Measurements from ENCODE around the gene SIPA1L3. TPM values are rescaled to one million over a fixed set of nuclear protein-coding genes. Genes with fewer than 3 reads are reported as not detected.
A peak's percentile ranks its signal among the peaks of the same experiment; 100 is the strongest.

The SIPA1L3 gene
- total RNA-seq, 1 experiment from 2014 or later, result 125 TPM

- Histone ChIP-seq H3K9me3 (no peaks in the 10 kb centered on the region), H3K4me1 (peaks cover 51% of the 10 kb centered on the region), H3K27me3 (replicated peaks; ENCODE audit: control insufficient read depth, insufficient read depth, low read length) (no peaks in the 10 kb centered on the region), H3K4me3 (ENCODE audit: low read depth, low read length) (no peak overlapping the region), H3K36me3 (ENCODE audit: control insufficient read depth, insufficient read depth, low read length) (no peaks in the 10 kb centered on the region)
- intact Hi-C loops (cut with micrococcal nuclease; ENCODE audit: unreplicated experiment), result no loop called here
- CTCF ChIA-PET, result interaction anchor here (0.6 to 0.9 kb wide), 2 partner anchors 85 to 152 kb away, joined by 3 to 5 read pairs; partner anchors contain the start of gene CATSPERG
- Mint-ChIP-seq H3K4me1 (ENCODE audit: low read depth, unreplicated experiment) (peaks cover 29% of the 10 kb centered on the region), H3K9me3 (ENCODE audit: unreplicated experiment) (no peaks in the 10 kb centered on the region), H3K27me3 (ENCODE audit: insufficient read depth, unreplicated experiment) (no peaks in the 10 kb centered on the region), H3K4me3 (ENCODE audit: unreplicated experiment) (peak overlapping the region; percentile 42), H3K36me3 (ENCODE audit: insufficient read depth, unreplicated experiment) (peaks cover 6% of the 10 kb centered on the region), H3K27ac (ENCODE audit: unreplicated experiment) (peak overlapping the region; percentile 66)
- no peak for TF ChIP-seq CTCF (IDR thresholded peaks at IDR 0.05; ENCODE audit: insufficient read depth in 1 of 2, low read depth in 1 of 2, low read length in 1 of 2, severe bottlenecking in 1 of 2, unreplicated experiment in 1 of 2)
- DNase-seq, result no peak
- POLR2A ChIA-PET, result interaction anchor here (1.5 kb wide), 1 partner anchor 13 kb away, joined by 10 read pairs; the partner anchor contains the start of gene SPINT2
- BruUV-seq (replicated peaks), result no TSS peak
These were observed 343.4 kb downstream of the SIPA1L3 start for GRCh38 chr19:38250428-38250820.

GRCh38 chr19:38250821-38251563 is 344.0 kb downstream of the SIPA1L3 start:
- no peaks in the 10 kb centered on the region for H3K9me3 Mint-ChIP-seq (ENCODE audit: unreplicated experiment)
- DNase-seq, result peak; percentile 87 to 95
- H3K4me1 ChIP-seq, result peaks cover 54% of the 10 kb centered on the region
- no peak for TF ChIP-seq CTCF (IDR thresholded peaks at IDR 0.05; ENCODE audit: insufficient read depth in 1 of 2, low read depth in 1 of 2, low read length in 1 of 2, severe bottlenecking in 1 of 2, unreplicated experiment in 1 of 2)
- CTCF ChIA-PET, result interaction anchor here (0.7 to 1.0 kb wide), 3 partner anchors 9 to 123 kb away, joined by 3 to 5 read pairs (median 3); partner anchors contain the start of genes CATSPERG and PSMD8
- intact Hi-C loops (cut with micrococcal nuclease; ENCODE audit: unreplicated experiment), result loop anchor here (1.0 kb wide), 1 partner anchor 13 kb away; the partner anchor contains the start of gene SPINT2
- H3K4me3 Mint-ChIP-seq (ENCODE audit: unreplicated experiment), result peak overlapping the region; percentile 42
- POLR2A ChIA-PET, result interaction anchor here (0.6 to 1.5 kb wide), 2 partner anchors 13 to 79 kb away, joined by 3 to 10 read pairs; partner anchors contain the start of gene SPINT2
- H3K36me3 Mint-ChIP-seq (ENCODE audit: insufficient read depth, unreplicated experiment), result peaks cover 6% of the 10 kb centered on the region
- peaks cover 32% of the 10 kb centered on the region for H3K4me1 Mint-ChIP-seq (ENCODE audit: low read depth, unreplicated experiment)
- no peaks in the 10 kb centered on the region for H3K27me3 ChIP-seq (replicated peaks; ENCODE audit: control insufficient read depth, insufficient read depth, low read length)
- H3K27me3 Mint-ChIP-seq (ENCODE audit: insufficient read depth, unreplicated experiment), result no peaks in the 10 kb centered on the region
- peak overlapping the region; percentile 66 for H3K27ac Mint-ChIP-seq (ENCODE audit: unreplicated experiment)
- no peaks in the 10 kb centered on the region for H3K9me3 ChIP-seq
- H3K4me3 ChIP-seq (ENCODE audit: low read depth, low read length), result no peak overlapping the region
- no TSS peak for BruUV-seq (replicated peaks)
- H3K36me3 ChIP-seq (ENCODE audit: control insufficient read depth, insufficient read depth, low read length), result no peaks in the 10 kb centered on the region

- Mint-ChIP-seq H3K36me3 (ENCODE audit: insufficient read depth, unreplicated experiment) (peaks cover 6% of the 10 kb centered on the region), H3K4me1 (ENCODE audit: low read depth, unreplicated experiment) (peaks cover 28% of the 10 kb centered on the region), H3K27me3 (ENCODE audit: insufficient read depth, unreplicated experiment) (no peaks in the 10 kb centered on the region), H3K4me3 (ENCODE audit: unreplicated experiment) (peak overlapping the region; percentile 1), H3K27ac (ENCODE audit: unreplicated experiment) (peak overlapping the region; percentile 66), H3K9me3 (ENCODE audit: unreplicated experiment) (no peaks in the 10 kb centered on the region)
- no TSS peak for BruUV-seq (replicated peaks)
- H3K4me3 ChIP-seq (ENCODE audit: low read depth, low read length), result no peak overlapping the region
- intact Hi-C loops (cut with micrococcal nuclease; ENCODE audit: unreplicated experiment), result loop anchor here (1.0 kb wide), 1 partner anchor 13 kb away; the partner anchor contains the start of gene SPINT2
- ChIA-PET CTCF (interaction anchor here (0.7 to 1.0 kb wide), 3 partner anchors 8 to 123 kb away, joined by 3 to 5 read pairs (median 3); partner anchors contain the start of genes CATSPERG and PSMD8), POLR2A (interaction anchor here (0.6 to 1.5 kb wide), 2 partner anchors 12 to 79 kb away, joined by 3 to 10 read pairs; partner anchors contain the start of gene SPINT2)
- no peaks in the 10 kb centered on the region for H3K9me3 ChIP-seq
- DNase-seq, result no peak
- no peaks in the 10 kb centered on the region for H3K36me3 ChIP-seq (ENCODE audit: control insufficient read depth, insufficient read depth, low read length)
- TF ChIP-seq CTCF (IDR thresholded peaks at IDR 0.05; ENCODE audit: insufficient read depth in 1 of 2, low read depth in 1 of 2, low read length in 1 of 2, severe bottlenecking in 1 of 2, unreplicated experiment in 1 of 2), result no peak
- no peaks in the 10 kb centered on the region for H3K27me3 ChIP-seq (replicated peaks; ENCODE audit: control insufficient read depth, insufficient read depth, low read length)
- H3K4me1 ChIP-seq, result peaks cover 54% of the 10 kb centered on the region
These were observed 344.6 kb downstream of the SIPA1L3 start for GRCh38 chr19:38251564-38252051.
